Endothelial cell of umbilical vein (primary cell): ENCODE measurements around the gene SH3D21. TPM values are rescaled to one million over a fixed set of nuclear protein-coding genes. Genes with fewer than 3 reads are reported as not detected.

Source experiments
- BruUV-seq: library from RNA; stranded (reverse); fragments of 400-500 nt; replicated peaks from 2 replicates; lab custom pipeline; 2021; lab: Mats Ljungman, UMichigan
- CTCF ChIA-PET: fragments of 300-600, 350-600 bp; sonication (Branson Sonifier 250); formaldehyde crosslinking; loops from one replicate; lab custom pipeline; 2021; ENCODE audit warnings: antibody characterized with exemption, inconsistent platforms; lab: Charles Lee
- POLR2A ChIA-PET: fragments of 300-600, 350-600 bp; sonication (Branson Sonifier 250); formaldehyde crosslinking; loops from one replicate; lab custom pipeline; 2021; ENCODE audit warnings: antibody characterized with exemption, inconsistent platforms; lab: Charles Lee
- DNase-seq: peaks from one replicate; pipeline ENCODE4 v3.0.0-alpha.2; 2011; ENCODE audit warnings: low read depth, low spot score
- FAIRE-seq: peaks from 2 replicates; lab custom pipeline; 2011; peaks lifted over from hg19 to GRCh38; lab: Jason Lieb, UNC
- H2AFZ ChIP-seq: 2 replicates; pipeline ENCODE4 v1.6.0; 2012; ENCODE audit warnings: low read depth, low read length, control low read depth, inconsistent platforms
- H3K27ac ChIP-seq: 2 replicates; pipeline ENCODE4 v1.5.1; 2011; ENCODE audit warnings: low read depth, mild to moderate bottlenecking, control low read depth, low read length, moderate library complexity; ENCODE audit not compliant: insufficient read depth
- H3K27me3 ChIP-seq, 2 experiments: 2 replicates each; pipeline versions ENCODE4 v1.6.0 to v1.6.1; 2011; ENCODE audit warnings: low read length in 2 of 2, mixed read lengths in 1 of 2; ENCODE audit not compliant: control insufficient read depth in 2 of 2, insufficient read depth in 2 of 2
- H3K36me3 ChIP-seq, 2 experiments: 2 replicates in 1 of 2; 3 replicates in 1 of 2; pipeline ENCODE4 v1.5.1; 2011; ENCODE audit warnings: low read length in 2 of 2, mild to moderate bottlenecking in 1 of 2, moderate library complexity in 1 of 2; ENCODE audit not compliant: control insufficient read depth in 2 of 2, insufficient read depth in 2 of 2; ENCODE audit errors: extremely low read depth in 1 of 2
- H3K4me1 ChIP-seq: 3 replicates; pipeline ENCODE4 v1.5.1; 2011; ENCODE audit warnings: mild to moderate bottlenecking, low read length; ENCODE audit not compliant: control insufficient read depth, insufficient read depth; ENCODE audit errors: extremely low read depth
- H3K4me2 ChIP-seq: 2 replicates; pipeline ENCODE4 v1.6.1; 2011; ENCODE audit warnings: low read length, control low read depth, mixed read lengths; ENCODE audit not compliant: insufficient read depth
- H3K4me3 ChIP-seq, 3 experiments: fragments of 200-600 bp in 1 of 3; sonication (generic), shearing (Covaris generic) in 1 of 3; replicated peaks in 1 of 3; 2 replicates each; pipeline ENCODE4 v1.5.1; 2011 to 2016; ENCODE audit warnings: control low read depth in 3 of 3, low read length in 3 of 3, mild to moderate bottlenecking in 2 of 3, inconsistent platforms in 1 of 3, low read depth in 1 of 3, moderate library complexity in 1 of 3; ENCODE audit not compliant: insufficient read depth in 1 of 3
- H3K79me2 ChIP-seq: 2 replicates; pipeline ENCODE4 v1.6.0; 2012; ENCODE audit warnings: low read length, inconsistent platforms; ENCODE audit not compliant: control insufficient read depth, insufficient read depth
- H3K9ac ChIP-seq: replicated peaks from 2 replicates; pipeline ENCODE3; 2011; ENCODE audit warnings: low read length, control low read depth; ENCODE audit not compliant: insufficient read depth; ENCODE audit errors: extremely low read depth
- H3K9me1 ChIP-seq: replicated peaks from 3 replicates; pipeline ENCODE4 v1.6.0; 2011; ENCODE audit warnings: mild to moderate bottlenecking, low read length; ENCODE audit not compliant: control insufficient read depth, insufficient read depth; ENCODE audit errors: extremely low read depth
- H3K9me3 ChIP-seq: replicated peaks from 2 replicates; pipeline ENCODE4 v1.5.1; 2012; ENCODE audit warnings: low read length, inconsistent platforms; ENCODE audit not compliant: control insufficient read depth, insufficient read depth
- H4K20me1 ChIP-seq: replicated peaks from 2 replicates; pipeline ENCODE3; 2011; ENCODE audit warnings: mild to moderate bottlenecking, low read length; ENCODE audit not compliant: control insufficient read depth, insufficient read depth; ENCODE audit errors: extremely low read depth
- EZH2 ChIP-seq: IDR thresholded peaks from 2 replicates; pipeline ENCODE4 v1.6.1; 2012; ENCODE audit warnings: borderline replicate concordance, low read depth, mild to moderate bottlenecking, moderate library complexity, low read length, inconsistent platforms; ENCODE audit not compliant: severe bottlenecking
- FOS ChIP-seq: IDR thresholded peaks from 2 replicates; pipeline ENCODE4 v1.6.1; 2011; ENCODE audit warnings: mild to moderate bottlenecking, low read length, moderate library complexity, borderline replicate concordance; ENCODE audit not compliant: insufficient read depth
- GATA2 ChIP-seq: IDR thresholded peaks from 2 replicates; pipeline ENCODE4 v1.7.0; 2011; ENCODE audit warnings: low read depth, mild to moderate bottlenecking, moderate library complexity, mixed read lengths, low read length; ENCODE audit not compliant: insufficient read length, insufficient read depth
- JUN ChIP-seq: IDR thresholded peaks from 2 replicates; pipeline ENCODE4 v1.6.1; 2011; ENCODE audit warnings: borderline replicate concordance, low read depth; ENCODE audit not compliant: insufficient read length, insufficient read depth
- MYC ChIP-seq: IDR thresholded peaks from one replicate; pipeline ENCODE4 v1.6.1; 2011; ENCODE audit warnings: mild to moderate bottlenecking, low read depth, low read length
- POLR2A ChIP-seq: IDR thresholded peaks from 2 replicates; pipeline ENCODE4 v1.6.1; 2012; ENCODE audit warnings: low read depth, mild to moderate bottlenecking, control low read depth, low read length
- POLR2AphosphoS5 ChIP-seq: IDR thresholded peaks from 2 replicates; pipeline ENCODE4 v1.6.1; 2012; ENCODE audit warnings: low read depth, mild to moderate bottlenecking, control low read depth, low read length, moderate library complexity; ENCODE audit not compliant: insufficient read depth
- dilution Hi-C: fragments of 300-500 bp; cut with MboI; formaldehyde crosslinking; loops from one replicate; pipeline ENCODE4 v1.15.0; 2019; ENCODE audit warnings: low sequenced_read_pairs; ENCODE audit not compliant: extremely low pct_ligation_motif_present
- intact Hi-C: fragments of 100-400 bp; cut with micrococcal nuclease; formaldehyde crosslinking; loops from one replicate; pipeline ENCODE4 v1.10.0; 2022
- polyA plus RNA-seq, 4 experiments: library from polyadenylated mRNA; depleted of rRNA in 3 of 4; stranded (reverse) in 3 of 4; unstranded in 1 of 4; fragments of >200 nt; gene quantifications; 2 replicates each; pipeline versions ENCODE4 v1.2.1 to v1.2.3, GENCODE V29; 2011 to 2012; ENCODE audit warnings: missing spikeins in 1 of 4
- total RNA-seq: library from RNA; stranded (reverse); gene quantifications from 2 replicates; pipeline ENCODE4 v1.2.3, GENCODE V29; 2021
- TF ChIP-seq, protein P1 (sequence below), 2 donors: IDR thresholded peaks; 1 replicate in 1 of 2; 2 replicates in 1 of 2; pipeline ENCODE4 v1.5.1; 2011; ENCODE audit warnings: low read length in 2 of 2, mild to moderate bottlenecking in 2 of 2, moderate library complexity in 2 of 2, control low read depth in 1 of 2, inconsistent platforms in 1 of 2, low read depth in 1 of 2; ENCODE audit not compliant: insufficient read depth in 1 of 2; ENCODE audit errors: extremely low read depth in 1 of 2
- TF ChIP-seq, protein P2 (sequence below): IDR thresholded peaks from 2 replicates; pipeline ENCODE4 v1.6.1; 2011; ENCODE audit not compliant: insufficient read depth, insufficient read length

SH3D21 gene
- total and polyA plus RNA-seq, 2 donors (not counting 3 experiments of a cell fraction or from before 2014, with no cell fraction given), result 1.8 to 7.2 TPM

DNA sequence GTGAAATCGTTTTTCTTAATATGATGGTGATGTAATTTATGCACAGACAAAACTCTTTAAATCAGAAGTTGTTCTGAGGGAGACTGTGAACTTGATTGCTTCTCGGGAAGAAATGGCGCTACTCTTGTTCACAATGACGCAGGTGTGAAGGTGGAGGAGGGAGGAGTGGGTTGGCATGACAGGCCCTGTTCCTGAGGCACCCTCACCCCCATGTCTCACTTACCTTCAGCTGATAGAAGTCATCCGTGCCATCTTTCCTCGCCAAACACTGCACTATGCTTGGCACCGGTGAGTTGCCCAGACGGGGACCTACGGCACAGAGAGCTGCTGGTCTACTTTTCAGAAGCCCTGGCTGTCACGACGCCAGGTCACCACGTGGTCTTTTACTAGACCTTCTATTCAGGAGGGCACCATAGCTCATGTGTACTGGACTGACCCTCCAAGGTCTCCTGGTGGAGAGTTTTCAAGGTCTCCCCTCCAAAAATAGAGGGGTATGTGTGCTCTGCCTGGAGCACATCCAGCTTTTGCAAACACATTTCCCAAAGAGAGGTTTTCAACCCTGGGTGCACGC lies 52.4 kb downstream of the SH3D21 start:
- intact Hi-C loops (no loop called here), dilution Hi-C loops (no loop called here)
- peaks cover 2% of the 10 kb centered on the region for H3K79me2 ChIP-seq
- H3K9me3 ChIP-seq, result no peaks in the 10 kb centered on the region
- CTCF ChIA-PET, result interaction anchor here (1.0 to 1.6 kb wide), 4 partner anchors 10 to 58 kb away, joined by 3 to 7 read pairs (median 4); no protein-coding TSS in a partner anchor
- H2AFZ ChIP-seq, result no peak overlapping the region
- H4K20me1 ChIP-seq, result no peaks in the 10 kb centered on the region
- peaks cover 2% of the 10 kb centered on the region for H3K4me1 ChIP-seq
- no peak overlapping the region for H3K9ac ChIP-seq
- H3K4me3 ChIP-seq, result no peak overlapping the region
- POLR2A ChIA-PET, result no interaction called here
- no peak overlapping the region for H3K27ac ChIP-seq
- no peak overlapping the region for H3K4me2 ChIP-seq
- H3K27me3 ChIP-seq, result no peaks in the 10 kb centered on the region
- DNase-seq (no peak), FAIRE-seq (no peak)
- BruUV-seq, result no TSS peak
- no peak for TF ChIP-seq POLR2A
- TF ChIP-seq GATA2, result no peak
- TF ChIP-seq FOS, result no peak
- no peak for TF ChIP-seq JUN
- TF ChIP-seq EZH2, result no peak
- no peak for TF ChIP-seq MYC
- no peak for TF ChIP-seq POLR2AphosphoS5
- TF ChIP-seq, protein P1, sequence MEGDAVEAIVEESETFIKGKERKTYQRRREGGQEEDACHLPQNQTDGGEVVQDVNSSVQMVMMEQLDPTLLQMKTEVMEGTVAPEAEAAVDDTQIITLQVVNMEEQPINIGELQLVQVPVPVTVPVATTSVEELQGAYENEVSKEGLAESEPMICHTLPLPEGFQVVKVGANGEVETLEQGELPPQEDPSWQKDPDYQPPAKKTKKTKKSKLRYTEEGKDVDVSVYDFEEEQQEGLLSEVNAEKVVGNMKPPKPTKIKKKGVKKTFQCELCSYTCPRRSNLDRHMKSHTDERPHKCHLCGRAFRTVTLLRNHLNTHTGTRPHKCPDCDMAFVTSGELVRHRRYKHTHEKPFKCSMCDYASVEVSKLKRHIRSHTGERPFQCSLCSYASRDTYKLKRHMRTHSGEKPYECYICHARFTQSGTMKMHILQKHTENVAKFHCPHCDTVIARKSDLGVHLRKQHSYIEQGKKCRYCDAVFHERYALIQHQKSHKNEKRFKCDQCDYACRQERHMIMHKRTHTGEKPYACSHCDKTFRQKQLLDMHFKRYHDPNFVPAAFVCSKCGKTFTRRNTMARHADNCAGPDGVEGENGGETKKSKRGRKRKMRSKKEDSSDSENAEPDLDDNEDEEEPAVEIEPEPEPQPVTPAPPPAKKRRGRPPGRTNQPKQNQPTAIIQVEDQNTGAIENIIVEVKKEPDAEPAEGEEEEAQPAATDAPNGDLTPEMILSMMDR (IDR thresholded peaks at IDR 0.05; ENCODE audit: extremely low read depth in 1 of 2, insufficient read depth in 1 of 2, low read depth in 1 of 2, low read length in 2 of 2), result no peak
- TF ChIP-seq, protein P2, sequence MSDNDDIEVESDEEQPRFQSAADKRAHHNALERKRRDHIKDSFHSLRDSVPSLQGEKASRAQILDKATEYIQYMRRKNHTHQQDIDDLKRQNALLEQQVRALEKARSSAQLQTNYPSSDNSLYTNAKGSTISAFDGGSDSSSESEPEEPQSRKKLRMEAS, result no peak
- peaks cover 4 to 31% of the 10 kb centered on the region in 2 experiments for H3K36me3 ChIP-seq
- no peaks in the 10 kb centered on the region for H3K9me1 ChIP-seq
